K562 (cell line): ENCODE results near the gene NCOA4. TPM values are rescaled to one million over a fixed set of nuclear protein-coding genes. Genes with fewer than 3 reads are reported as not detected.
A peak's percentile ranks its signal among the peaks of the same experiment; 100 is the strongest.

Source experiments
- ATF2 ChIP-seq: sonication (generic); formaldehyde crosslinking; IDR thresholded peaks from 2 replicates; pipeline ENCODE4 v1.8.1; 2022; ENCODE audit warnings: missing genetic modification reagents
- HDAC3 ChIP-seq: fragments of 450-650 bp; IDR thresholded peaks from 2 replicates; pipeline ENCODE4 v1.6.1; 2018; ENCODE audit warnings: borderline replicate concordance, mild to moderate bottlenecking, moderate library complexity; ENCODE audit not compliant: partially characterized antibody
- KLF10 ChIP-seq: fragments of 250-450 bp; sonication (Bioruptor Pico); IDR thresholded peaks from 2 replicates; pipeline ENCODE4 v1.6.1; 2021; ENCODE audit warnings: matching md5 sums
- PKNOX1 ChIP-seq: fragments of 450-650 bp; IDR thresholded peaks from 2 replicates; pipeline ENCODE4 v1.6.1; 2016
- POLR2A ChIP-seq: fragments of 450-650 bp; conservative IDR thresholded peaks from 2 replicates; pipeline ENCODE4 v1.6.1; 2016
- ZBTB9 ChIP-seq: fragments of 450-650 bp; formaldehyde crosslinking; IDR thresholded peaks from 2 replicates; pipeline ENCODE4 v1.4.0; 2020; ENCODE audit warnings: mild to moderate bottlenecking, moderate library complexity
- ZC3H4 ChIP-seq: sonication (generic); formaldehyde crosslinking; IDR thresholded peaks from 2 replicates; pipeline ENCODE4 v1.9.0; 2021; ENCODE audit warnings: missing genetic modification reagents, borderline replicate concordance
- ZNF3 ChIP-seq: fragments of 250-450 bp; sonication (Bioruptor Pico); IDR thresholded peaks from 2 replicates; pipeline ENCODE4 v1.5.0; 2021; ENCODE audit warnings: mild to moderate bottlenecking, moderate library complexity
- ZNF408 ChIP-seq: fragments of 250-450 bp; sonication (Bioruptor Pico); IDR thresholded peaks from 2 replicates; pipeline ENCODE4 v1.4.0; 2020; ENCODE audit warnings: low read depth, mild to moderate bottlenecking, moderate library complexity
- polyA plus RNA-seq, 8 experiments: library from polyadenylated mRNA; depleted of rRNA in 4 of 8; stranded (reverse) in 5 of 8; unstranded in 3 of 8; fragments of >200 nt; fragmentation: Nextera tagmentation in 2 of 8; fragmentation: Illumina TruSeq in 1 of 8; extraction: Ambion mirVana in 2 of 8; extraction: Trizol in 1 of 8; gene quantifications; 2 replicates each; pipeline versions ENCODE4 v1.2.1 to v1.2.3, GENCODE V29; 2011 to 2014; ENCODE audit warnings: inconsistent platforms in 1 of 8, missing spikeins in 1 of 8
- total RNA-seq, 7 experiments: library from RNA; depleted of rRNA in 6 of 7; stranded (reverse); fragments of >200 nt in 6 of 7; fragmentation: Illumina TruSeq in 2 of 7; extraction: Trizol in 2 of 7; gene quantifications; 2 replicates each; pipeline versions ENCODE4 v1.2.1 to v1.2.3, GENCODE V29; 2011 to 2021; ENCODE audit warnings: low replicate concordance in 1 of 7
- TF ChIP-seq, protein P1 (sequence below), 2 experiments: fragments of 450-650 bp; IDR thresholded peaks; 2 replicates each; pipeline ENCODE4 v1.6.1; 2018; ENCODE audit warnings: mild to moderate bottlenecking in 2 of 2, low read depth in 1 of 2; ENCODE audit not compliant: partially characterized antibody in 2 of 2

The NCOA4 gene
- total and polyA plus RNA-seq, 9 of the 15 experiments (the other 6 are each of a cell fraction or from before 2014, with no cell fraction given): 89.8 to 283 (median 181) TPM

DNA sequence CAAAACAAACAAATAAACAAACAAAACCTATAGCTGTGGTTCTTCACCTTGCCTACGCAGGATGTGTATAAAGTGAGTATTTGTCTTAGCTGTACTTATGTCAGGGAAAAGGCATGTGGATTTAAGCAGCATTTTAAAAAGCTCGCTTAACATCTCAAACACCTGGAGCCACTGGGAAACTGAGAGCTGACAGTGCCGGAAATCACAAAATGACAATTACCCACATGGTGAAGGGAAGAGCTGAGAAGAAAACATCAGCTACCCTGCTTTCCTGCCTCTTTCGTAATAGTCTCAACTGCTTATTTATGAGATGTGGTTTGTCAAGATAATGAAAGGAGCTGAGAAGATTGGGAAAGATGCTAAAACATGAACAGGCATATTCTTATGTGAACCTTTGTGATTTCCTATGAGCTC lies 46.7 kb upstream of the NCOA4 start (continued):
- TF ChIP-seq HDAC3: peak; percentile 20
- TF ChIP-seq, protein P1, sequence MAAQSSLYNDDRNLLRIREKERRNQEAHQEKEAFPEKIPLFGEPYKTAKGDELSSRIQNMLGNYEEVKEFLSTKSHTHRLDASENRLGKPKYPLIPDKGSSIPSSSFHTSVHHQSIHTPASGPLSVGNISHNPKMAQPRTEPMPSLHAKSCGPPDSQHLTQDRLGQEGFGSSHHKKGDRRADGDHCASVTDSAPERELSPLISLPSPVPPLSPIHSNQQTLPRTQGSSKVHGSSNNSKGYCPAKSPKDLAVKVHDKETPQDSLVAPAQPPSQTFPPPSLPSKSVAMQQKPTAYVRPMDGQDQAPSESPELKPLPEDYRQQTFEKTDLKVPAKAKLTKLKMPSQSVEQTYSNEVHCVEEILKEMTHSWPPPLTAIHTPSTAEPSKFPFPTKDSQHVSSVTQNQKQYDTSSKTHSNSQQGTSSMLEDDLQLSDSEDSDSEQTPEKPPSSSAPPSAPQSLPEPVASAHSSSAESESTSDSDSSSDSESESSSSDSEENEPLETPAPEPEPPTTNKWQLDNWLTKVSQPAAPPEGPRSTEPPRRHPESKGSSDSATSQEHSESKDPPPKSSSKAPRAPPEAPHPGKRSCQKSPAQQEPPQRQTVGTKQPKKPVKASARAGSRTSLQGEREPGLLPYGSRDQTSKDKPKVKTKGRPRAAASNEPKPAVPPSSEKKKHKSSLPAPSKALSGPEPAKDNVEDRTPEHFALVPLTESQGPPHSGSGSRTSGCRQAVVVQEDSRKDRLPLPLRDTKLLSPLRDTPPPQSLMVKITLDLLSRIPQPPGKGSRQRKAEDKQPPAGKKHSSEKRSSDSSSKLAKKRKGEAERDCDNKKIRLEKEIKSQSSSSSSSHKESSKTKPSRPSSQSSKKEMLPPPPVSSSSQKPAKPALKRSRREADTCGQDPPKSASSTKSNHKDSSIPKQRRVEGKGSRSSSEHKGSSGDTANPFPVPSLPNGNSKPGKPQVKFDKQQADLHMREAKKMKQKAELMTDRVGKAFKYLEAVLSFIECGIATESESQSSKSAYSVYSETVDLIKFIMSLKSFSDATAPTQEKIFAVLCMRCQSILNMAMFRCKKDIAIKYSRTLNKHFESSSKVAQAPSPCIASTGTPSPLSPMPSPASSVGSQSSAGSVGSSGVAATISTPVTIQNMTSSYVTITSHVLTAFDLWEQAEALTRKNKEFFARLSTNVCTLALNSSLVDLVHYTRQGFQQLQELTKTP (IDR thresholded peaks at IDR 0.05; ENCODE audit: low read depth in 1 of 2, partially characterized antibody in 2 of 2): peak in 1 of 2 experiments; percentile 36
- no peak for TF ChIP-seq KLF10
- 0 out of 2 replicates have a peak, but pooled peaks have one; percentile 40 for TF ChIP-seq PKNOX1
- no peak for TF ChIP-seq ZBTB9
- TF ChIP-seq ATF2 (CRISPR knock-in tag): no peak
- no peak for TF ChIP-seq ZNF3
- TF ChIP-seq ZNF408 (CRISPR knock-in tag): no peak
- TF ChIP-seq ZC3H4 (CRISPR knock-in tag): no peak
- no peak for TF ChIP-seq POLR2A
